GM12891 (cell line): ENCODE measurements around the gene BACH2.

Experiments
- POLR2A ChIP-seq: IDR thresholded peaks from 2 replicates; pipeline ENCODE4 v1.6.1; 2011; ENCODE audit warnings: low read depth, low read length, control low read depth
- POLR2AphosphoS5 ChIP-seq: IDR thresholded peaks from 2 replicates; pipeline ENCODE4 v1.6.1; 2011; ENCODE audit warnings: low read depth, low read length, control low read depth

DNA sequence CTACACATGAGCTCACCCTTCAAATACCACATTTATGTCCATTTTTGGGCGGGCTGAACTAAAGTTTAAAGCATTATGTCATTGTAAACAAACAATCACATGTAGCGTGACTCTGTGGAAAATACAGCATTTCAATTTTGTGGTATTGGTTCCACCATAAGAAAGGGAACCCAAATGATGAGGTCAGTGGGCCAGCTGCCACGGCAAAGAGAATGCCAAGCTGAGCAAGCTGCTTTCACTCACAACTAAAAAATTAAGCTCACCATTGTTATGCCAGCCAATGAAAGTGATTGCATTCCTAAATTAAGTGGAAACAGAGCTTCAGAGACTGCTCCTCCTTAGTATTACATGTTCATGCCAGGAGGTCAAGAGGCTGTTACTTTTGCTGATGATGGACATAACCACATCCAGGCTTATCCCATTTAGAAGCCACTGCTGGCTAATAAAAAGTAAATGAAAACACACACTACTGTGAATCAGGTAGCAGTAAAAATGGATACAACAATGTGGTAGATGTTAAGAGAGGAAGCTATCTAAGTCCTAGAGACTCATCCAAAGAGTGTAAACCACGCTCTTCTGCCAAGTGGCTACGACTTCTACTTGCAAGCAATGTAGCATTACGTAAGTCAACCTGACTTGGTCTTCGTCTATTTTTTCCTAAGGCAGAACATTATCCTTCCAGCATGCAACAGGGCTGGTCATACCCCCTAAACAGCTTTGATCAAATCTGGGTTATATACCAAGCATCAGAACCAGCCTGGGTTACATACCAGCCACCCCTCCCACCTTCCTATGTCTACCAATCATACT lies 164.8 kb downstream of the BACH2 start:
- TF ChIP-seq POLR2AphosphoS5 (no peak), POLR2A (no peak)
